ENCODE data around the gene ZYG11A.

DNA sequence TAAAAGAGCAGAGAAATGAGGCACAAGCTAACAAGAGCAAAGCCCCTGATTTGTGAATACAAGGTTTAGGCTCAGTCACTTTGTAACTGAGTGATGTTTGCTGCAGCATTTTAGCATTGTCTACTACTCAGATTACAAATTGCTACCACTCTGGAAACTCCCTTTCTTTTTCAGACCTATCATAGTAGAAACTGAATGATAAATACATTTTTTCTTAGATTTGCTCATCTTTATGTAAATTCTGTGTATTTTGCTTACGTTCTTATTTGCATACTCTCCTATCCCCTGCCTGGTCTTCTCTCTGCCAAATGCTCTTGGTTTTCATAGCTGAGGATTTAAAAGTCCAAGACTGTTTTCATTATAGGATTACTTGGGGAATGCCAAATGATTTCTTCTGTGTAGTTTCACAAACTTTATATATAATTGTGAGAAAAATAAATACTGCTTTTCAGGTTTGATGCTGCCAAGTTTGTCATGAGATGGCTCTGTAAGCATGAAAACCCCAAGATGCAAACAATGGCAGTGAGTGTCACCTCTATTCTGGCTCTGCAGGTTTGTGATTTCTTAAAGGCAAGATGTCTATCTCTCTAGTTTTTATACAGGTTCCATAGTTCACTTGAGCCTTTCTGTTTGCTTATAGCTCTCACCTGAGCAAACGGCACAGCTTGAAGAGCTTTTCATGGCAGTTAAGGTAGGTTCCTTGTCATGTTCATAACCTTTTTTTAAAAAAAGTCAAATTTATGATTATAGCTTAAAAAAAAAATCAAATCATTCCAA, 24.7 kb downstream of the ZYG11A start:
- TF ChIP-seq BHLHE40 (IDR thresholded peaks at IDR 0.05; ENCODE audit: low read depth, low read length) = no peak
- TF ChIP-seq CTCF (IDR thresholded peaks at IDR 0.05) = no peak
- no peak for TF ChIP-seq NPAS2 (CRISPR knock-in tag; IDR thresholded peaks at IDR 0.05; ENCODE audit: borderline replicate concordance)
- TF ChIP-seq KDM5A (IDR thresholded peaks at IDR 0.05) = no peak
- TF ChIP-seq, protein P1, sequence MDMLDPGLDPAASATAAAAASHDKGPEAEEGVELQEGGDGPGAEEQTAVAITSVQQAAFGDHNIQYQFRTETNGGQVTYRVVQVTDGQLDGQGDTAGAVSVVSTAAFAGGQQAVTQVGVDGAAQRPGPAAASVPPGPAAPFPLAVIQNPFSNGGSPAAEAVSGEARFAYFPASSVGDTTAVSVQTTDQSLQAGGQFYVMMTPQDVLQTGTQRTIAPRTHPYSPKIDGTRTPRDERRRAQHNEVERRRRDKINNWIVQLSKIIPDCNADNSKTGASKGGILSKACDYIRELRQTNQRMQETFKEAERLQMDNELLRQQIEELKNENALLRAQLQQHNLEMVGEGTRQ (IDR thresholded peaks at IDR 0.05) = no peak
- TF ChIP-seq RAD21 (conservative IDR thresholded peaks at IDR 0.05 in 1 of 2, IDR thresholded peaks at IDR 0.05 in 1 of 2) = no peak
- TF ChIP-seq EHMT2 (IDR thresholded peaks at IDR 0.05; ENCODE audit: low read depth) = no peak
- no peak for TF ChIP-seq JUN (IDR thresholded peaks at IDR 0.05)
- no peak for TF ChIP-seq ELK1 (IDR thresholded peaks at IDR 0.05; ENCODE audit: low read depth, low read length)

All from A549 (cell line).